Thoracic aorta (tissue), 2 donors: Measurements from ENCODE around the gene BMP4. TPM values are rescaled to one million over a fixed set of nuclear protein-coding genes. Genes with fewer than 3 reads are reported as not detected.

ENCODE experiments used
- ATAC-seq: fragments of 150-250 bp; one replicate; pipeline ENCODE4 v1.8.0; 2017; ENCODE audit warnings: low read depth; ENCODE audit not compliant: insufficient number of reproducible peaks, low FRiP score
- DNase-seq: peaks from one replicate; pipeline ENCODE4 v3.0.0-alpha.2; 2020; ENCODE audit warnings: low spot score
- H3K27ac ChIP-seq, 2 donors: fragments of 200-600 bp; sonication (generic); 1 replicate in 1 of 2; 2 replicates in 1 of 2; pipeline ENCODE4 v1.5.1; 2016; ENCODE audit warnings: mild to moderate bottlenecking in 2 of 2, moderate library complexity in 2 of 2
- H3K27me3 ChIP-seq: fragments of 200-600 bp; sonication (generic); replicated peaks from 2 replicates; pipeline ENCODE4 v1.6.0; 2016; ENCODE audit warnings: mild to moderate bottlenecking; ENCODE audit not compliant: insufficient read depth
- H3K36me3 ChIP-seq: fragments of 200-600 bp; sonication (generic); one replicate; pipeline ENCODE4 v1.5.1; 2016
- H3K4me1 ChIP-seq, 2 donors: fragments of 200-600 bp; sonication (generic); 1 replicate in 1 of 2; 2 replicates in 1 of 2; pipeline versions ENCODE4 v1.5.1 to v1.6.0; 2016; ENCODE audit warnings: low read depth in 2 of 2, mild to moderate bottlenecking in 1 of 2; ENCODE audit not compliant: control insufficient read depth in 1 of 2
- H3K4me3 ChIP-seq: fragments of 200-600 bp; sonication (generic); 2 replicates; pipeline ENCODE4 v1.5.1; 2016; ENCODE audit warnings: mild to moderate bottlenecking
- H3K9me3 ChIP-seq: fragments of 200-600 bp; sonication (generic); 2 replicates; pipeline ENCODE4 v1.5.1; 2016
- total RNA-seq, 2 donors: library from RNA; depleted of rRNA; stranded (reverse); fragments of >200 nt; gene quantifications; one replicate each; pipeline versions ENCODE4 v1.1.0 to v1.2.3, GENCODE V29; 2016
- TF ChIP-seq, protein P1 (sequence below): fragments of 200-600 bp; sonication (generic); IDR thresholded peaks from one replicate; pipeline ENCODE4 v1.5.1; 2019; ENCODE audit warnings: antibody characterized with exemption

The BMP4 gene
- total RNA-seq, 2 donors from 2014 or later, result 23.7 to 26.9 TPM

DNA sequence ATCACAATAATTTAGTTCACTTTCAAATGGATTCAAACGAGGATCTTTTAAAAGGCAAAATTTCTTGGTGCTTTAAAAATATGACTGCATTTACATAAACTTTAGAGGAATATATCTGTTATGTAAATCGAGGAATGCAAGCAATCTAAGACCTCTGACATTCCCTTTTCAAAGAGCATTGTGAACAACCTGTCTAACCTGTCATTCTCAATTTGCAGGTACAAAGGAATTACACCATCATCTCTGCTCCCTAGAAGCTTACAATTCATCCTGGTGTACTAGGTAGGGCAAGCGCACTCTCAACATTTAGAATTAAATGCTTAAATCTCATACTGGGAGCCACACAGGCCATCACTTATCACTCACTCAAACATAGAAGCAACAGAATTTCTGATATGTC lies 35.6 kb downstream of the BMP4 start:
- H3K36me3 ChIP-seq, result no peaks in the 10 kb centered on the region

DNA sequence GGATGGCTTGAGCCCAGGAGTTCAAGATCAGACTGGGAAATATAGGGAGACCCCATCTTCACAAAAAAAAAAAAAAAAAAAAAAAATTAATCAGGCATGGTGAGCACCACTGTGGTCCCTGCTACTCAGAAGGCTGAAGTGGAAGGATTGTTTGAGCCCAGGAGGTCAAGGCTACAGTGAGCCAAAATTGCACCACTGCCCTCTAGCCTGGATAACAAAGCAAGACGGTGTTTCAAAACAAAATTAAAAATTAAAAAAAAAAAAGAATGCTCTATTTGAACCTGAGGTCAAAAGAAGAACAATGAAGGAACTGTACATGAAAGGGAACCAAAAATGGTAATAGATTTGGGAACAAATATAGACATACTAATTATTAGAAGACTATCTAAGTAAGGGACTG lies 40.4 kb downstream of the BMP4 start:
- TF ChIP-seq, protein P1, sequence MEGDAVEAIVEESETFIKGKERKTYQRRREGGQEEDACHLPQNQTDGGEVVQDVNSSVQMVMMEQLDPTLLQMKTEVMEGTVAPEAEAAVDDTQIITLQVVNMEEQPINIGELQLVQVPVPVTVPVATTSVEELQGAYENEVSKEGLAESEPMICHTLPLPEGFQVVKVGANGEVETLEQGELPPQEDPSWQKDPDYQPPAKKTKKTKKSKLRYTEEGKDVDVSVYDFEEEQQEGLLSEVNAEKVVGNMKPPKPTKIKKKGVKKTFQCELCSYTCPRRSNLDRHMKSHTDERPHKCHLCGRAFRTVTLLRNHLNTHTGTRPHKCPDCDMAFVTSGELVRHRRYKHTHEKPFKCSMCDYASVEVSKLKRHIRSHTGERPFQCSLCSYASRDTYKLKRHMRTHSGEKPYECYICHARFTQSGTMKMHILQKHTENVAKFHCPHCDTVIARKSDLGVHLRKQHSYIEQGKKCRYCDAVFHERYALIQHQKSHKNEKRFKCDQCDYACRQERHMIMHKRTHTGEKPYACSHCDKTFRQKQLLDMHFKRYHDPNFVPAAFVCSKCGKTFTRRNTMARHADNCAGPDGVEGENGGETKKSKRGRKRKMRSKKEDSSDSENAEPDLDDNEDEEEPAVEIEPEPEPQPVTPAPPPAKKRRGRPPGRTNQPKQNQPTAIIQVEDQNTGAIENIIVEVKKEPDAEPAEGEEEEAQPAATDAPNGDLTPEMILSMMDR, result no peak
- Histone ChIP-seq H3K27ac (no peak overlapping the region), H3K9me3 (no peaks in the 10 kb centered on the region), H3K27me3 (no peaks in the 10 kb centered on the region), H3K4me3 (no peak overlapping the region), H3K4me1 (no peaks in the 10 kb centered on the region), H3K36me3 (no peaks in the 10 kb centered on the region)
- DNase-seq, result no peak
- no peak for ATAC-seq

More for the DNA sequence above, 35.6 kb downstream of the BMP4 start:
- Histone ChIP-seq H3K27ac (no peak overlapping the region), H3K9me3 (no peaks in the 10 kb centered on the region), H3K4me3 (no peak overlapping the region), H3K27me3 (no peaks in the 10 kb centered on the region), H3K4me1 (no peaks in the 10 kb centered on the region)
- TF ChIP-seq, protein P1, result no peak
- ATAC-seq (no peak), DNase-seq (no peak)

DNA sequence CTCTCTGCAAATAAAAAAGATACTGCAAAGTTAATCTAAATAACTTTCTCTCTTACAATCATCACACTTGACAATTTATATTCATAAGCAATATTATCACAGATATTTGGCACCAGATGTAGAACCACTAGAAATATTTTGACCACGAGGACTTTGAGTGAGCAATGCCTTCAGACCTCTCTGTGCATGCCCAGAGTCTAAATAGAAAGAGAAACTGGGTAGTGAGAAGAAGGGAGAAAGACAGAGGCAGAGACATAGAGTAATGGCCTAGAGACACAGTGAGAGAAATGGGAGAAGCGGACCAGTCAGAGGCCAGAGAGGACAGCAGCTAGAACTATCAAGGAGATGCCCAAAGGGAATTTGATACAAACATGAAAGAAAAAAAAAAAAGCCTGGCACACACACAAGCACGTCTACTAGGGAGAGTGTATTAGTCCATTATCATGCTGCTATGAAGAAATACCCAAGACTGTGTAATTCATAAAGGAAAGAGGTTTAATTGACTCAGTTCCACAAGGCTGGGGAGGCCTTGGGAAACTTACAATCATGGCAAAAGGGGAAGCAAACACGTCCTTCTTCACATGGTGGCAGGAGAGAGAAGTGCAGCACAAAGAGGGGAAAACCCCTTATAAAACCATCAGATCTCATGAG lies 41.1 kb downstream of the BMP4 start:
- no peaks in the 10 kb centered on the region for H3K4me1 ChIP-seq
- no peak overlapping the region for H3K4me3 ChIP-seq
- no peaks in the 10 kb centered on the region for H3K9me3 ChIP-seq
- H3K27me3 ChIP-seq, result no peaks in the 10 kb centered on the region
- no peaks in the 10 kb centered on the region for H3K36me3 ChIP-seq
- ATAC-seq (no peak), DNase-seq (no peak)
- H3K27ac ChIP-seq, result no peak overlapping the region
- TF ChIP-seq, protein P1, result no peak

DNA sequence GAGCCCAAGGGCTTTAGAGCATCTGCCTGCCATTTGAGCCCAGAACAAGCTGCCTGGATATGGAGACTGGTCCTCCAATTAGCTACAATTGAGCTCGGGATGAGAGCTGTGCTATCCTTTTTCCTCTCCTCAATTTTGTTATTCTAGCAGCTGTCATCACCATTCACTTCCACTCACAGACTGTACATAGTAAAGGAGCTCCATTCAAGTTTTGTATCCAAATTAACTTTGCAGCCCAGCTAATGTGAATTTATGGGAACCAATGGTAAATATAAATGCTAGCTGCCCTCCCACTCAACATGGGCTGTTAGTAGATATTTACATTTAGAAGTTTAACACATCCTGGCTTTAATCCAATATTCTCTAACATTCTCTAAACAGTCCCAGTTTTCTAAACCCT lies 44.6 kb downstream of the BMP4 start:
- H3K4me1 ChIP-seq, result no peaks in the 10 kb centered on the region
- no peaks in the 10 kb centered on the region for H3K9me3 ChIP-seq
- no peak overlapping the region for H3K27ac ChIP-seq
- H3K36me3 ChIP-seq, result no peaks in the 10 kb centered on the region
- TF ChIP-seq, protein P1, result no peak
- H3K4me3 ChIP-seq, result no peak overlapping the region
- no peaks in the 10 kb centered on the region for H3K27me3 ChIP-seq
- ATAC-seq (no peak), DNase-seq (no peak)

DNA sequence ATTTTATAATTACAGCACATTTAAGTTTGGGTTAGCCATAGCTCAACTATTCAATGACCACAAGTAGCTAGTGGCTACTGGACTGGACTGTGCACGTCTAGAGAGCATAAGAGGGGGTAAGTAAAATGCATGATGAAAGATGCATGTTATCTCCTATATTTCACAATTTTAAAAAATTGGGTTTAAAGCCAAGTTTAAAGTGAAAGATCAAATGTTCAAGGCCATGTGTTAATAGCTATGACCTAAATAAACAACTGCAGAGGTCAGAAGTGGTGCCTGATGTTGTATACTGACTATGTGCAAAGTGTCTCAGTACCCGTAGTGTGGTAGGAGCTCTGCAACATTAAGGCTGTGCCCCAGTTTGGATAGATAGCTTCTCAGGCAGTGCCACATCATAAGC lies 48.2 kb downstream of the BMP4 start:
- no peak overlapping the region for H3K4me3 ChIP-seq
- DNase-seq (no peak), ATAC-seq (no peak)
- H3K27ac ChIP-seq, result no peak overlapping the region
- H3K36me3 ChIP-seq, result no peaks in the 10 kb centered on the region
- no peaks in the 10 kb centered on the region for H3K27me3 ChIP-seq
- peaks cover 4% of the 10 kb centered on the region for H3K9me3 ChIP-seq
- no peaks in the 10 kb centered on the region for H3K4me1 ChIP-seq
- TF ChIP-seq, protein P1, result no peak
